ENCODE results near the gene CACNA1B. TPM values are rescaled to one million over a fixed set of nuclear protein-coding genes. Genes with fewer than 3 reads are reported as not detected.

The CACNA1B gene
- total RNA-seq, 1 experiment from 2014 or later, result 0.34 TPM

DNA sequence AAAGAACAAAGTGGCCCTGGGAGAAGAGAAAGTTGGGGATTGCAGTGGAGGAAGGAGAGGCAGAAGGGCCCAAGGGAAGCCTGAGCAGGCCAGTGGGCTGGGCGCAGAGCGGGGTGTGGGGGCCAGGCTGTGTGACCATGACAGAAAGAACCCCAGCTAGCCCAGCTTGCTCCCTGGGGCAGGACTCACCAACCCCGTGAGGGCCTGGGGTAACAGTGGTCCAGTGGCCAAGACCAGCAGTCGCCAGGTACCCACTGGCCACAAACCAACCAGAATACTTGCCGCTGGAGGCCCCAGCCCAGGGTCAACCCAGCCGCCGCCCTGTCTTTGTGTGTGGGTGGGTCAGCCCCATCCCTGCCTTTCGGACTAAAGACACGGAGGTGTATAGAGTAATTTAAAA, 146.5 kb downstream of the CACNA1B start:
- no peak for TF ChIP-seq EZH2 (IDR thresholded peaks at IDR 0.05; ENCODE audit: borderline replicate concordance, low read depth, low read length, poor library complexity, severe bottlenecking)
- TF ChIP-seq, protein P1, sequence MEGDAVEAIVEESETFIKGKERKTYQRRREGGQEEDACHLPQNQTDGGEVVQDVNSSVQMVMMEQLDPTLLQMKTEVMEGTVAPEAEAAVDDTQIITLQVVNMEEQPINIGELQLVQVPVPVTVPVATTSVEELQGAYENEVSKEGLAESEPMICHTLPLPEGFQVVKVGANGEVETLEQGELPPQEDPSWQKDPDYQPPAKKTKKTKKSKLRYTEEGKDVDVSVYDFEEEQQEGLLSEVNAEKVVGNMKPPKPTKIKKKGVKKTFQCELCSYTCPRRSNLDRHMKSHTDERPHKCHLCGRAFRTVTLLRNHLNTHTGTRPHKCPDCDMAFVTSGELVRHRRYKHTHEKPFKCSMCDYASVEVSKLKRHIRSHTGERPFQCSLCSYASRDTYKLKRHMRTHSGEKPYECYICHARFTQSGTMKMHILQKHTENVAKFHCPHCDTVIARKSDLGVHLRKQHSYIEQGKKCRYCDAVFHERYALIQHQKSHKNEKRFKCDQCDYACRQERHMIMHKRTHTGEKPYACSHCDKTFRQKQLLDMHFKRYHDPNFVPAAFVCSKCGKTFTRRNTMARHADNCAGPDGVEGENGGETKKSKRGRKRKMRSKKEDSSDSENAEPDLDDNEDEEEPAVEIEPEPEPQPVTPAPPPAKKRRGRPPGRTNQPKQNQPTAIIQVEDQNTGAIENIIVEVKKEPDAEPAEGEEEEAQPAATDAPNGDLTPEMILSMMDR (conservative IDR thresholded peaks at IDR 0.05; ENCODE audit: low read depth, low read length), result no peak
- no peak for DNase-seq (ENCODE audit: low spot score)
- peaks cover 43% of the 10 kb centered on the region for H3K27me3 ChIP-seq (replicated peaks; ENCODE audit: insufficient read depth, low read depth, low read length, poor library complexity)
- intact Hi-C loops (cut with micrococcal nuclease; ENCODE audit: unreplicated experiment), result no loop called here
- ChIA-PET POLR2A (ENCODE audit: low non-redundant PET) (no interaction called here), CTCF (no interaction called here)
- H3K36me3 ChIP-seq (ENCODE audit: insufficient read depth, low read length, poor library complexity, severe bottlenecking), result no peaks in the 10 kb centered on the region
- H3K4me1 ChIP-seq (ENCODE audit: insufficient read depth, low read length, poor library complexity, severe bottlenecking), result no peaks in the 10 kb centered on the region
- no peak overlapping the region for H3K27ac ChIP-seq (ENCODE audit: low read depth, low read length, poor library complexity, severe bottlenecking)
- no peak overlapping the region for H3K4me3 ChIP-seq (ENCODE audit: low read depth, low read length, poor library complexity, severe bottlenecking)
- no TSS peak for BruUV-seq (replicated peaks)
- H3K9me3 ChIP-seq (ENCODE audit: low read depth, low read length, poor library complexity, severe bottlenecking), result no peaks in the 10 kb centered on the region

DNA sequence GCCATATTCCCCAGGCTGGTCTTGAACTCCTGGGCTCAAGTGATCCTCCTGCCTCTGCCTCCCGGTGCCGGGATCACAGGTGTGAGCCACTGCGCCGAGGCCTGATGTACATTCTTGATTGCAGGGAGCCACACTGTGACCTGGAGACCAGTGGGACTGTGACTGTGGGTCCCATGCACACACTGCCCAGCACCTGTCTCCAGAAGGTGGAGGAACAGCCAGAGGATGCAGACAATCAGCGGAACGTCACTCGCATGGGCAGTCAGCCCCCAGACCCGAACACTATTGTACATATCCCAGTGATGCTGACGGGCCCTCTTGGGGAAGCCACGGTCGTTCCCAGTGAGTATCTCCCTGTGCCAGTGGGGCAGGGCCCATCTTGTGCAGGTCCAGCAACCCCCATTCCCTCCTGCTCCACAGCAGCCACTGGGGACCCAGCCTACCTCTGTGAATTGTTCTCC, 147.3 kb downstream of the CACNA1B start:
- CTCF ChIA-PET, result no interaction called here
- H3K4me1 ChIP-seq (ENCODE audit: insufficient read depth, low read length, poor library complexity, severe bottlenecking), result no peaks in the 10 kb centered on the region
- H3K9me3 ChIP-seq (ENCODE audit: low read depth, low read length, poor library complexity, severe bottlenecking), result no peaks in the 10 kb centered on the region
- no peak for TF ChIP-seq EZH2 (IDR thresholded peaks at IDR 0.05; ENCODE audit: borderline replicate concordance, low read depth, low read length, poor library complexity, severe bottlenecking)
- TF ChIP-seq, protein P1 (conservative IDR thresholded peaks at IDR 0.05; ENCODE audit: low read depth, low read length), result no peak
- no TSS peak for BruUV-seq (replicated peaks)
- DNase-seq (ENCODE audit: low spot score), result no peak
- H3K4me3 ChIP-seq (ENCODE audit: low read depth, low read length, poor library complexity, severe bottlenecking), result no peak overlapping the region
- no peaks in the 10 kb centered on the region for H3K36me3 ChIP-seq (ENCODE audit: insufficient read depth, low read length, poor library complexity, severe bottlenecking)
- H3K27me3 ChIP-seq (replicated peaks; ENCODE audit: insufficient read depth, low read depth, low read length, poor library complexity), result peaks cover 45% of the 10 kb centered on the region
- intact Hi-C loops (cut with micrococcal nuclease; ENCODE audit: unreplicated experiment), result no loop called here
- no peak overlapping the region for H3K27ac ChIP-seq (ENCODE audit: low read depth, low read length, poor library complexity, severe bottlenecking)
- POLR2A ChIA-PET (ENCODE audit: low non-redundant PET), result no interaction called here

DNA sequence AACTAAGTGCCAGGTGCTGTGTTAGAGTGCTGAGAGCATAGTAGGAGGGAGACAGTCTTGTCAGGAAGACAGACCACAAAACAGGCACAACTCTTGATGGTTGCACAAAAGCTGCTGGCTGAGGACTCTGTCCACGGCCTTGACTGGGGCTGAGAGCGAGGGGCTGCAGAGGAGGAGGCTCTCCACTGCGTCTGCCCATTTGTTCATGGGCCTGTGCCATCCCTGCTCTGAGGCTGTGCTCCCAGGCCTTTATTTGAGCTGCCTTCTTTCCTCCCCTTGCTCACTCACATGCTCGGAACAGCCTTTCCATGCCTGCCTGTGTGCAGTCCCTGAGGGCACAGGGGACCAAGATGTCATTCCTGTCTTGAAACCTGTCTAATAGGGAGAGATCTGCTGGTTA, 147.8 kb downstream of the CACNA1B start:
- Histone ChIP-seq H3K27ac (ENCODE audit: low read depth, low read length, poor library complexity, severe bottlenecking) (no peak overlapping the region), H3K36me3 (ENCODE audit: insufficient read depth, low read length, poor library complexity, severe bottlenecking) (no peaks in the 10 kb centered on the region), H3K4me1 (ENCODE audit: insufficient read depth, low read length, poor library complexity, severe bottlenecking) (no peaks in the 10 kb centered on the region), H3K4me3 (ENCODE audit: low read depth, low read length, poor library complexity, severe bottlenecking) (no peak overlapping the region), H3K27me3 (replicated peaks; ENCODE audit: insufficient read depth, low read depth, low read length, poor library complexity) (peaks cover 51% of the 10 kb centered on the region), H3K9me3 (ENCODE audit: low read depth, low read length, poor library complexity, severe bottlenecking) (no peaks in the 10 kb centered on the region)
- BruUV-seq (replicated peaks), result no TSS peak
- TF ChIP-seq EZH2 (IDR thresholded peaks at IDR 0.05; ENCODE audit: borderline replicate concordance, low read depth, low read length, poor library complexity, severe bottlenecking), result no peak
- TF ChIP-seq, protein P1 (conservative IDR thresholded peaks at IDR 0.05; ENCODE audit: low read depth, low read length), result no peak
- ChIA-PET POLR2A (ENCODE audit: low non-redundant PET) (no interaction called here), CTCF (no interaction called here)
- intact Hi-C loops (cut with micrococcal nuclease; ENCODE audit: unreplicated experiment), result no loop called here
- no peak for DNase-seq (ENCODE audit: low spot score)
